Left renal pelvis (tissue), 4 donors: ENCODE results near the gene TMEM94. TPM values are rescaled to one million over a fixed set of nuclear protein-coding genes. Genes with fewer than 3 reads are reported as not detected.

ENCODE experiments used
- DNase-seq, 4 donors: peaks; one replicate each; pipeline ENCODE4 v3.0.0-alpha.2; 2013; ENCODE audit warnings: low read depth in 4 of 4, low spot score in 3 of 4
- polyA plus RNA-seq, 4 donors: library from polyadenylated mRNA; unstranded; fragments of 120-200 nt; gene quantifications; one replicate each; pipeline ENCODE4 v1.2.1, GENCODE V29; 2013; ENCODE audit not compliant: insufficient read length in 4 of 4

The TMEM94 gene
- polyA plus RNA-seq, 4 donors = 65.4 to 105 (median 88.2) TPM

- no peak for DNase-seq
Observed at GRCh38 chr17:75521951-75522727, 65.7 kb downstream of the TMEM94 start.

GRCh38 chr17:75523647-75524046 is 67.2 kb downstream of the TMEM94 start:
- DNase-seq = no peak

GRCh38 chr17:75524269-75524969 is 68.0 kb downstream of the TMEM94 start:
- no peak for DNase-seq

GRCh38 chr17:75524970-75525805 is 68.8 kb downstream of the TMEM94 start, which contains the start of gene LLGL2:
TSS of gene LLGL2 (plus strand) at chr17:75525697. CDS start at chr17:75543427, 17,730 bp downstream.
- DNase-seq = peak in 3 of 4 donors; percentile 74 to 80 (median 80)

GRCh38 chr17:75525806-75526554 is 69.5 kb downstream of the TMEM94 start:
- no peak for DNase-seq

GRCh38 chr17:75526555-75527270 is 70.3 kb downstream of the TMEM94 start:
- DNase-seq = no peak

- no peak for DNase-seq
Observed at GRCh38 chr17:75530837-75531720, 74.6 kb downstream of the TMEM94 start.

GRCh38 chr17:75531721-75532072 is 75.3 kb downstream of the TMEM94 start:
- DNase-seq = no peak

GRCh38 chr17:75535119-75535537 is 78.7 kb downstream of the TMEM94 start:
- DNase-seq = no peak

GRCh38 chr17:75535871-75536270 is 79.4 kb downstream of the TMEM94 start:
- no peak for DNase-seq

- no peak for DNase-seq
Observed at GRCh38 chr17:75536366-75536765, 79.9 kb downstream of the TMEM94 start.

- DNase-seq = no peak
Observed at GRCh38 chr17:75539967-75540729, 83.7 kb downstream of the TMEM94 start.

- no peak for DNase-seq
Observed at GRCh38 chr17:75540923-75541503, 84.6 kb downstream of the TMEM94 start.

- DNase-seq = no peak
Observed at GRCh38 chr17:75542229-75542628, 85.8 kb downstream of the TMEM94 start.

GRCh38 chr17:75542728-75543336 is 86.4 kb downstream of the TMEM94 start:
- DNase-seq = no peak

GRCh38 chr17:75544250-75544649 is 87.8 kb downstream of the TMEM94 start:
- no peak for DNase-seq

GRCh38 chr17:75546181-75546580 is 89.7 kb downstream of the TMEM94 start:
- DNase-seq = no peak
